ENCODE measurements around the gene LTBP3. TPM values are rescaled to one million over a fixed set of nuclear protein-coding genes. Genes with fewer than 3 reads are reported as not detected.

LTBP3 gene
- total and polyA plus RNA-seq, 2 donors (not counting 1 experiment from before 2014, with no cell fraction given), result 37.3 to 40.4 TPM

DNA sequence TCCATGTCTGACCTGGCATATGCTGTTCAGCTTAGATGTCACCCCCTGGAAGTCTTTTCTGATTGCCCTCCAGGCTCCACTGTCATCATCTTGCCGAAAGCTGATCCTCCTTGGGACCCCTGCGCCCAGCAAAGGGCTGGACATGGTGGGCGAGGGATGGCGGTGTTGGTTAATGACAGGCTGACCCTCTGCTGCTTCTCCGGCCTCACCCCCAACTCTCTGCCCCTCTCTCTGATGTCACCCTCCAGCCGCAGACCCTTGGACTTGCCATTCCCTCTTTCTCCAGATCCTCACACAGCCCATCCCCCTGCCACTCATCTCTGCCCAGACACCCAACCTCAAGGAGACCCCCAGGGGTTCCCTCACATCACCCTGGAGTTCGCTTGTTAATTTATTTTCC lies 20.0 kb upstream of the LTBP3 start:
- no peaks in the 10 kb centered on the region for H3K27me3 ChIP-seq (ENCODE audit: control insufficient read depth, insufficient read depth, low read length)
- no peaks in the 10 kb centered on the region for H4K20me1 ChIP-seq (ENCODE audit: control insufficient read depth, extremely low read depth, insufficient read depth, low read length)
- TF ChIP-seq, protein P1, sequence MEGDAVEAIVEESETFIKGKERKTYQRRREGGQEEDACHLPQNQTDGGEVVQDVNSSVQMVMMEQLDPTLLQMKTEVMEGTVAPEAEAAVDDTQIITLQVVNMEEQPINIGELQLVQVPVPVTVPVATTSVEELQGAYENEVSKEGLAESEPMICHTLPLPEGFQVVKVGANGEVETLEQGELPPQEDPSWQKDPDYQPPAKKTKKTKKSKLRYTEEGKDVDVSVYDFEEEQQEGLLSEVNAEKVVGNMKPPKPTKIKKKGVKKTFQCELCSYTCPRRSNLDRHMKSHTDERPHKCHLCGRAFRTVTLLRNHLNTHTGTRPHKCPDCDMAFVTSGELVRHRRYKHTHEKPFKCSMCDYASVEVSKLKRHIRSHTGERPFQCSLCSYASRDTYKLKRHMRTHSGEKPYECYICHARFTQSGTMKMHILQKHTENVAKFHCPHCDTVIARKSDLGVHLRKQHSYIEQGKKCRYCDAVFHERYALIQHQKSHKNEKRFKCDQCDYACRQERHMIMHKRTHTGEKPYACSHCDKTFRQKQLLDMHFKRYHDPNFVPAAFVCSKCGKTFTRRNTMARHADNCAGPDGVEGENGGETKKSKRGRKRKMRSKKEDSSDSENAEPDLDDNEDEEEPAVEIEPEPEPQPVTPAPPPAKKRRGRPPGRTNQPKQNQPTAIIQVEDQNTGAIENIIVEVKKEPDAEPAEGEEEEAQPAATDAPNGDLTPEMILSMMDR (conservative IDR thresholded peaks at IDR 0.05 in 1 of 2, IDR thresholded peaks at IDR 0.05 in 1 of 2; ENCODE audit: low read depth in 1 of 2, low read length in 2 of 2), result no peak
- TF ChIP-seq EZH2 (IDR thresholded peaks at IDR 0.05; ENCODE audit: low read length, missing control alignments), result no peak
- H3K79me2 ChIP-seq (ENCODE audit: control insufficient read depth, insufficient read depth, low read length), result peaks cover 17% of the 10 kb centered on the region
- H3K4me2 ChIP-seq (ENCODE audit: extremely low read depth, insufficient read depth, low read length), result no peak overlapping the region
- H3K9me3 ChIP-seq (ENCODE audit: control insufficient read depth, insufficient read depth, low read depth, low read length), result no peaks in the 10 kb centered on the region
- H3K27ac ChIP-seq (ENCODE audit: insufficient read depth, low read length), result no peak overlapping the region
- H3K9ac ChIP-seq (ENCODE audit: insufficient read depth, low read length), result no peak overlapping the region
- H2AFZ ChIP-seq (ENCODE audit: low read length), result no peak overlapping the region
- peak overlapping the region in 1 of 4 experiments; percentile 65 for H3K4me3 ChIP-seq (replicated peaks in 1 of 4; ENCODE audit: control extremely low read depth in 1 of 4, insufficient read depth in 1 of 4, low read depth in 3 of 4, low read length in 4 of 4)
- H3K36me3 ChIP-seq (ENCODE audit: control insufficient read depth, insufficient read depth, low read length), result peaks cover 24% of the 10 kb centered on the region
- H3K4me1 ChIP-seq (ENCODE audit: control insufficient read depth, extremely low read depth, insufficient read depth, low read length), result peaks cover 32% of the 10 kb centered on the region
- no peak for DNase-seq (ENCODE audit: low read depth in 2 of 2)

DNA sequence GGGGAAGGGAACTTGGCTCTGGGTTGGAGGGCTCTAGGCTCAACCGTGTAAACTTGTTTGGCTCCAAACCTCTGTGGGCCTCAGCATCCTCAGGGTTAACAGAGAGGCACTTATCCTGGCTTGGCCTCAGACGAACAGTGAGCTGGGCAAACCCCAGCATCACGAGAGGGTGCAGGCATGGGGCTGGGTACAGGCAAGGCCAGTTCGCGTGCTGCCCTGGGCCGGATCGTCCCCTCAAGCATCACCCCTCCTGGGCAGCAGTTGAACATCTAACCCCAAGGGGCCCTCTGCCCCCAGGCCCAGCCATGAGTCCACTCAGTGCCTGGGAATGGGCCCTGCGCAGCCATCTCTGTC lies 19.6 kb upstream of the LTBP3 start:
- peak overlapping the region; percentile 80 for H3K27ac ChIP-seq (ENCODE audit: insufficient read depth, low read length)
- peak overlapping the region in 1 of 4 experiments; percentile 65 for H3K4me3 ChIP-seq (replicated peaks in 1 of 4; ENCODE audit: control extremely low read depth in 1 of 4, insufficient read depth in 1 of 4, low read depth in 3 of 4, low read length in 4 of 4)
- H3K36me3 ChIP-seq (ENCODE audit: control insufficient read depth, insufficient read depth, low read length), result peaks cover 24% of the 10 kb centered on the region
- no peaks in the 10 kb centered on the region for H3K9me3 ChIP-seq (ENCODE audit: control insufficient read depth, insufficient read depth, low read depth, low read length)
- no peaks in the 10 kb centered on the region for H3K27me3 ChIP-seq (ENCODE audit: control insufficient read depth, insufficient read depth, low read length)
- peaks cover 21% of the 10 kb centered on the region for H3K79me2 ChIP-seq (ENCODE audit: control insufficient read depth, insufficient read depth, low read length)
- TF ChIP-seq, protein P1 (conservative IDR thresholded peaks at IDR 0.05 in 1 of 2, IDR thresholded peaks at IDR 0.05 in 1 of 2; ENCODE audit: low read depth in 1 of 2, low read length in 2 of 2), result no peak
- no peak for DNase-seq (ENCODE audit: low read depth in 2 of 2)
- H2AFZ ChIP-seq (ENCODE audit: low read length), result no peak overlapping the region
- peaks cover 34% of the 10 kb centered on the region for H3K4me1 ChIP-seq (ENCODE audit: control insufficient read depth, extremely low read depth, insufficient read depth, low read length)
- peak overlapping the region; percentile 71 for H3K9ac ChIP-seq (ENCODE audit: insufficient read depth, low read length)
- H3K4me2 ChIP-seq (ENCODE audit: extremely low read depth, insufficient read depth, low read length), result peak overlapping the region; percentile 99
- H4K20me1 ChIP-seq (ENCODE audit: control insufficient read depth, extremely low read depth, insufficient read depth, low read length), result no peaks in the 10 kb centered on the region

DNA sequence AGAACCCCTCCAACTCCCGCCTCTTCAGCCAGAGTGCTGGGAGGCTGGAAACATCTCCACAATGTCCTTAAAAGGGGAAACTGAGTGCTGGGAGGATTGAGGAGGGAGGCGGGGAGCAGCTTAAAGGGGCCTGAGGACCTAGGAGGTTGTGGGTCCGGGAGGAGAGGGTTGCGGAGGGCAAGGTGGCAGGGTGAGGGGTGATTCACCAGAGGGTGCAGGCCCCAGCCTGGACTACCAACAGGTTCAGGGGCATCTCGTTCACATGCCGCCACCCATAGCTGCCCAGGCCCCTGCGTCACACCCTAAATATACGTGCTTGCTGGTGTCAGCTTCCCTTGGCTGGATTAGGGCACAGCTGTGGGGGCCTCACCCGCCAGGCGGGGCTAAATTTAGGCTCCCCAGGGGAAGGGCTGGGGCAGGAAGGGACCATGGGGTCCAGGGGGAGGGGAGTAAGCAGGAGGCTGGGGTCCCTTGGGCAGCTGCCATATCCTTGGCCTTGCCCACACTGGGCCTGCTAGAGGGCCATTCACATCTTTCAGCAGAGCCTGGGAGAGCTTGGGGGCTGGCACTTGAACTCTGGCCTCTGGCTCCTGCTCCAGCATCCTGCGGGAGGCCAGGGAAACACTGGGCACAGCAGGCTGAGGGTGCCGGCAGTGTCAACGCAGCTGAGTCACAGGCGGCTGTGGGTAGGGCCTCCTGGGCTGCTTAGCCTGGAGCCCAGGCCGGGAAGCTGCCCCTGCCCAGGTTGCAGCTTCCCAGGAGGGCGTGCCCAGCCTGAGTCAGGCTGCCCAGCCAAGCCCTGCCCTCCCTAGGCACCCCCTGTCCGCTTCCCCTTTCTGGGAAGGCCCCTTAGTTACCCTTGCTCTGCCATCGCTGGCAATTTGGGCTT lies 19.0 kb upstream of the LTBP3 start:
- Histone ChIP-seq H3K36me3 (ENCODE audit: control insufficient read depth, insufficient read depth, low read length) (peaks cover 24% of the 10 kb centered on the region), H3K27me3 (ENCODE audit: control insufficient read depth, insufficient read depth, low read length) (no peaks in the 10 kb centered on the region), H3K27ac (ENCODE audit: insufficient read depth, low read length) (peak overlapping the region; percentile 80), H3K79me2 (ENCODE audit: control insufficient read depth, insufficient read depth, low read length) (peaks cover 22% of the 10 kb centered on the region), H3K9ac (ENCODE audit: insufficient read depth, low read length) (peak overlapping the region; percentile 71), H3K9me3 (ENCODE audit: control insufficient read depth, insufficient read depth, low read depth, low read length) (no peaks in the 10 kb centered on the region), H3K4me1 (ENCODE audit: control insufficient read depth, extremely low read depth, insufficient read depth, low read length) (peaks cover 34% of the 10 kb centered on the region), H2AFZ (ENCODE audit: low read length) (no peak overlapping the region), H3K4me3 (replicated peaks in 1 of 4; ENCODE audit: control extremely low read depth in 1 of 4, insufficient read depth in 1 of 4, low read depth in 3 of 4, low read length in 4 of 4) (peak overlapping the region; percentile 55 to 79 (median 60)), H4K20me1 (ENCODE audit: control insufficient read depth, extremely low read depth, insufficient read depth, low read length) (no peaks in the 10 kb centered on the region), H3K4me2 (ENCODE audit: extremely low read depth, insufficient read depth, low read length) (peak overlapping the region; percentile 99)
- DNase-seq (ENCODE audit: low read depth in 2 of 2), result peak; percentile 59 to 69
- TF ChIP-seq, protein P1 (conservative IDR thresholded peaks at IDR 0.05 in 1 of 2, IDR thresholded peaks at IDR 0.05 in 1 of 2; ENCODE audit: low read depth in 1 of 2, low read length in 2 of 2), result no peak
- TF ChIP-seq EZH2 (IDR thresholded peaks at IDR 0.05; ENCODE audit: low read length, missing control alignments), result no peak
